GM18951 (cell line): ENCODE measurements around the gene TSHZ3.

Experiments used
- POLR2A ChIP-seq: IDR thresholded peaks from 4 replicates; pipeline ENCODE4 v1.6.1; 2011; ENCODE audit warnings: mild to moderate bottlenecking; ENCODE audit not compliant: insufficient read length, insufficient read depth; ENCODE audit errors: extremely low read depth
- in situ Hi-C: fragments of 300-500 bp; cut with MboI; formaldehyde crosslinking; loops from one replicate; pipeline ENCODE4 v1.12.0; 2022; ENCODE audit warnings: low sequenced_read_pairs, mixed read lengths, inconsistent platforms; ENCODE audit not compliant: unreplicated experiment

The TSHZ3 gene

GRCh38 chr19:31233295-31233800 lies 115.9 kb downstream of the TSHZ3 start:
- in situ Hi-C loops, result no loop called here
- TF ChIP-seq POLR2A, result no peak

GRCh38 chr19:31232871-31233270 lies 116.4 kb downstream of the TSHZ3 start:
- no peak for TF ChIP-seq POLR2A
- in situ Hi-C loops, result no loop called here

GRCh38 chr19:31232180-31232579 lies 117.1 kb downstream of the TSHZ3 start:
- in situ Hi-C loops, result no loop called here
- no peak for TF ChIP-seq POLR2A

GRCh38 chr19:31231237-31231636 lies 118.0 kb downstream of the TSHZ3 start:
- no peak for TF ChIP-seq POLR2A
- in situ Hi-C loops, result no loop called here

- TF ChIP-seq POLR2A, result no peak
- in situ Hi-C loops, result no loop called here
Measured at GRCh38 chr19:31226151-31226935, 122.9 kb downstream of the TSHZ3 start.
